Naive thymus-derived CD4-positive, alpha-beta T cell (primary cell): ENCODE data around the gene GFY. TPM values are rescaled to one million over a fixed set of nuclear protein-coding genes. Genes with fewer than 3 reads are reported as not detected.

Source experiments
- ATAC-seq: fragments of 150-1000 bp; cut with Tn5 transposase; 2 replicates; pipeline ENCODE4 v1.10.0; 2021; ENCODE audit warnings: mild to moderate bottlenecking, moderate library complexity
- CTCF ChIA-PET: fragments of 350-600 bp; sonication (Branson Sonifier 250); formaldehyde crosslinking; loops from one replicate; lab custom pipeline; 2021; ENCODE audit warnings: antibody characterized with exemption; lab: Charles Lee
- POLR2A ChIA-PET: fragments of 350-600 bp; sonication (Branson Sonifier 250); formaldehyde crosslinking; loops from one replicate; lab custom pipeline; 2021; ENCODE audit warnings: antibody characterized with exemption, inconsistent platforms; lab: Charles Lee
- DNase-seq, 9 donors: peaks; one replicate each; pipeline versions ENCODE4 v3.0.0 to v3.0.0-alpha.2; 2020 to 2022; ENCODE audit warnings: mixed read lengths in 1 of 9
- H3K27ac ChIP-seq: one replicate; pipeline ENCODE4 v1.7.0; 2013; ENCODE audit warnings: mild to moderate bottlenecking, low read depth, low read length, moderate library complexity
- H3K27me3 ChIP-seq, 2 donors: one replicate each; pipeline ENCODE4 v1.7.0; 2013; ENCODE audit warnings: low read length in 2 of 2, mild to moderate bottlenecking in 2 of 2, moderate library complexity in 2 of 2; ENCODE audit not compliant: control insufficient read depth in 2 of 2, insufficient read depth in 2 of 2
- H3K36me3 ChIP-seq, 3 experiments: 1 replicate in 2 of 3; 2 replicates in 1 of 3; pipeline ENCODE4 v1.7.0; 2013; ENCODE audit warnings: low read length in 3 of 3, mild to moderate bottlenecking in 3 of 3, moderate library complexity in 1 of 3; ENCODE audit not compliant: insufficient read depth in 3 of 3, control insufficient read depth in 2 of 3
- H3K4me1 ChIP-seq, 2 donors: one replicate each; pipeline ENCODE4 v1.7.0; 2013; ENCODE audit warnings: low read length in 2 of 2, mild to moderate bottlenecking in 2 of 2, moderate library complexity in 1 of 2; ENCODE audit not compliant: control insufficient read depth in 2 of 2, insufficient read depth in 2 of 2
- H3K4me3 ChIP-seq: 2 replicates; pipeline ENCODE4 v1.7.0; 2013; ENCODE audit warnings: mild to moderate bottlenecking, low read length
- H3K9me3 ChIP-seq, 3 experiments: 1 replicate in 2 of 3; 2 replicates in 1 of 3; pipeline ENCODE4 v1.7.0; 2013; ENCODE audit warnings: low read length in 3 of 3; ENCODE audit not compliant: control insufficient read depth in 2 of 3
- H3K27ac Mint-ChIP-seq, 9 donors: one replicate each; pipeline ENCODE4 v1.8.0; 2020 to 2022; ENCODE audit warnings: mixed read lengths in 9 of 9, mild to moderate bottlenecking in 8 of 9, moderate library complexity in 5 of 9, inconsistent platforms in 2 of 9
- H3K27me3 Mint-ChIP-seq, 5 donors: one replicate each; pipeline ENCODE4 v1.8.0; 2021 to 2022; ENCODE audit warnings: mixed read lengths in 5 of 5, mild to moderate bottlenecking in 1 of 5
- H3K36me3 Mint-ChIP-seq, 5 donors: one replicate each; pipeline ENCODE4 v1.8.0; 2020 to 2022; ENCODE audit warnings: mixed read lengths in 5 of 5, mild to moderate bottlenecking in 3 of 5, inconsistent platforms in 1 of 5
- H3K4me1 Mint-ChIP-seq, 7 donors: one replicate each; pipeline ENCODE4 v1.8.0; 2020 to 2022; ENCODE audit warnings: mixed read lengths in 7 of 7, mild to moderate bottlenecking in 3 of 7, inconsistent platforms in 1 of 7
- H3K4me3 Mint-ChIP-seq, 10 donors: one replicate each; pipeline ENCODE4 v1.8.0; 2020 to 2022; ENCODE audit warnings: mild to moderate bottlenecking in 10 of 10, mixed read lengths in 10 of 10, moderate library complexity in 6 of 10, inconsistent platforms in 2 of 10
- H3K9me3 Mint-ChIP-seq, 11 donors: one replicate each; pipeline ENCODE4 v1.8.0; 2020 to 2022; ENCODE audit warnings: mixed read lengths in 11 of 11, mild to moderate bottlenecking in 4 of 11, inconsistent platforms in 1 of 11, moderate library complexity in 1 of 11
- intact Hi-C, 2 donors: fragments of 100-400 bp; cut with micrococcal nuclease; formaldehyde crosslinking; loops; one replicate each; pipeline ENCODE4 v1.15.1; 2023
- polyA plus RNA-seq, 2 donors: library from polyadenylated mRNA; unstranded; fragments of 300-500 nt; fragmentation: Illumina TruSeq; gene quantifications; one replicate each; pipeline ENCODE4 v1.2.3, GENCODE V29; 2021
- total RNA-seq, 6 experiments: library from RNA in 5 of 6; stranded (reverse) in 5 of 6; gene quantifications; 1 replicate in 5 of 6; 2 replicates in 1 of 6; pipeline ENCODE4 v1.2.3 and lab custom pipeline; 2021 to 2026

The GFY gene
- total and polyA plus RNA-seq, 7 experiments from 2014 or later, result not detected

GRCh38 chr19:49427855-49428546 lies 2.8 kb downstream of the GFY start:
- Mint-ChIP-seq H3K4me1 (peaks cover 42 to 70% (median 55%) of the 10 kb centered on the region in 7 donors), H3K27me3 (peaks cover 79 to 92% (median 87%) of the 10 kb centered on the region in 5 donors), H3K27ac (peak overlapping the region in 1 of 9 donors; percentile 9), H3K36me3 (peaks cover 0 to 8% (median 0%) of the 10 kb centered on the region in 5 donors), H3K9me3 (peaks cover 0 to 6% (median 0%) of the 10 kb centered on the region in 11 donors), H3K4me3 (peak overlapping the region in 9 of 10 donors; percentile 54 to 66 (median 62))
- intact Hi-C loops, result no loop called here
- POLR2A ChIA-PET, result interaction anchor here (1.6 kb wide), 1 partner anchor 10 kb away, joined by 4 read pairs; no protein-coding TSS in a partner anchor
- DNase-seq, result no peak
- CTCF ChIA-PET, result interaction anchor here (1.0 kb wide), 1 partner anchor 11 kb away, joined by 3 read pairs; no protein-coding TSS in a partner anchor
- peaks cover 20 to 35% of the 10 kb centered on the region in 2 donors for H3K4me1 ChIP-seq
- H3K27ac ChIP-seq, result no peak overlapping the region
- H3K9me3 ChIP-seq, result no peaks in the 10 kb centered on the region
- no peaks in the 10 kb centered on the region for H3K36me3 ChIP-seq
- no peak for ATAC-seq
- peak overlapping the region; percentile 27 for H3K4me3 ChIP-seq
- H3K27me3 ChIP-seq, result peaks cover 13 to 55% of the 10 kb centered on the region in 2 donors

- Mint-ChIP-seq H3K36me3 (peaks cover 0 to 6% (median 0%) of the 10 kb centered on the region in 5 donors), H3K4me3 (peak overlapping the region in 9 of 10 donors; percentile 12 to 72 (median 62)), H3K27ac (no peak overlapping the region), H3K4me1 (peaks cover 39 to 70% (median 54%) of the 10 kb centered on the region in 7 donors), H3K9me3 (peaks cover 0 to 6% (median 0%) of the 10 kb centered on the region in 11 donors), H3K27me3 (peaks cover 80 to 94% (median 87%) of the 10 kb centered on the region in 5 donors)
- ATAC-seq (no peak), DNase-seq (no peak)
- H3K9me3 ChIP-seq, result no peaks in the 10 kb centered on the region
- peaks cover 15 to 57% of the 10 kb centered on the region in 2 donors for H3K27me3 ChIP-seq
- H3K36me3 ChIP-seq, result no peaks in the 10 kb centered on the region
- intact Hi-C loops, result no loop called here
- CTCF ChIA-PET, result interaction anchor here (0.8 to 1.6 kb wide), 2 partner anchors 37 to 39 kb away, joined by 4 to 5 read pairs; no protein-coding TSS in a partner anchor
- no peak overlapping the region for H3K27ac ChIP-seq
- peak overlapping the region; percentile 27 for H3K4me3 ChIP-seq
- POLR2A ChIA-PET, result interaction anchor here (0.6 kb wide), 1 partner anchor 69 kb away, joined by 3 read pairs; no protein-coding TSS in a partner anchor
- H3K4me1 ChIP-seq, result peaks cover 12 to 32% of the 10 kb centered on the region in 2 donors
Measured at GRCh38 chr19:49428547-49429451, 3.6 kb downstream of the GFY start.

GRCh38 chr19:49430172-49430677 lies 5.0 kb downstream of the GFY start:
- intact Hi-C loops, result loop anchor here (1.0 kb wide), 1 partner anchor 38 kb away; no protein-coding TSS in a partner anchor
- no peak for DNase-seq
- peaks cover 36 to 59% (median 44%) of the 10 kb centered on the region in 7 donors for H3K4me1 Mint-ChIP-seq

GRCh38 chr19:49430678-49431329 lies 5.6 kb downstream of the GFY start:
- H3K27me3 Mint-ChIP-seq, result peaks cover 79 to 96% (median 85%) of the 10 kb centered on the region in 5 donors
- DNase-seq (no peak), ATAC-seq (peak; percentile 54)
- POLR2A ChIA-PET, result interaction anchor here (1.1 to 1.3 kb wide), 2 partner anchors 39 to 96 kb away, joined by 3 read pairs; partner anchors contain the start of gene CD37
- peaks cover 0 to 5% (median 0%) of the 10 kb centered on the region in 11 donors for H3K9me3 Mint-ChIP-seq
- Histone ChIP-seq H3K4me3 (no peak overlapping the region), H3K9me3 (no peaks in the 10 kb centered on the region), H3K4me1 (peaks cover 7 to 27% of the 10 kb centered on the region in 2 donors), H3K27ac (no peak overlapping the region), H3K36me3 (no peaks in the 10 kb centered on the region), H3K27me3 (peaks cover 15 to 53% of the 10 kb centered on the region in 2 donors)
- CTCF ChIA-PET, result no interaction called here
- peak overlapping the region in 3 of 10 donors; percentile 23 to 32 (median 25) for H3K4me3 Mint-ChIP-seq
- intact Hi-C loops, result loop anchor here (1.0 kb wide), 1 partner anchor 39 kb away; no protein-coding TSS in a partner anchor
- peak overlapping the region in 1 of 9 donors; percentile 11 for H3K27ac Mint-ChIP-seq
- H3K4me1 Mint-ChIP-seq, result peaks cover 33 to 53% (median 39%) of the 10 kb centered on the region in 7 donors
- peaks cover 0 to 4% (median 0%) of the 10 kb centered on the region in 5 donors for H3K36me3 Mint-ChIP-seq

More at GRCh38 chr19:49430172-49430677, 5.0 kb downstream of the GFY start:
- POLR2A ChIA-PET, result interaction anchor here (0.7 to 1.3 kb wide), 2 partner anchors 39 to 294 kb away, joined by 3 read pairs; no protein-coding TSS in a partner anchor
- H3K4me3 ChIP-seq, result no peak overlapping the region
- no peak overlapping the region for H3K27ac ChIP-seq
- no peaks in the 10 kb centered on the region for H3K36me3 ChIP-seq
- peaks cover 0 to 5% (median 0%) of the 10 kb centered on the region in 11 donors for H3K9me3 Mint-ChIP-seq
- H3K9me3 ChIP-seq, result no peaks in the 10 kb centered on the region
- peaks cover 79 to 96% (median 85%) of the 10 kb centered on the region in 5 donors for H3K27me3 Mint-ChIP-seq
- H3K27me3 ChIP-seq, result peaks cover 15 to 58% of the 10 kb centered on the region in 2 donors
- H3K4me3 Mint-ChIP-seq, result peak overlapping the region in 2 of 10 donors; percentile 2 to 30
- H3K4me1 ChIP-seq, result peaks cover 7 to 27% of the 10 kb centered on the region in 2 donors
- ATAC-seq, result no peak
- CTCF ChIA-PET, result interaction anchor here (1.6 kb wide), 1 partner anchor 39 kb away, joined by 5 read pairs; no protein-coding TSS in a partner anchor
- H3K36me3 Mint-ChIP-seq, result peaks cover 0 to 4% (median 0%) of the 10 kb centered on the region in 5 donors
- peak overlapping the region in 1 of 9 donors; percentile 77 for H3K27ac Mint-ChIP-seq

- Mint-ChIP-seq H3K27me3 (peaks cover 79 to 96% (median 85%) of the 10 kb centered on the region in 5 donors), H3K9me3 (peaks cover 0 to 5% (median 0%) of the 10 kb centered on the region in 11 donors), H3K36me3 (peaks cover 0 to 4% (median 0%) of the 10 kb centered on the region in 5 donors), H3K4me3 (peak overlapping the region in 1 of 10 donors; percentile 23), H3K4me1 (peaks cover 35 to 54% (median 38%) of the 10 kb centered on the region in 7 donors), H3K27ac (no peak overlapping the region)
- intact Hi-C loops, result no loop called here
- Histone ChIP-seq H3K9me3 (no peaks in the 10 kb centered on the region), H3K27ac (no peak overlapping the region), H3K36me3 (no peaks in the 10 kb centered on the region), H3K4me1 (peaks cover 7 to 30% of the 10 kb centered on the region in 2 donors), H3K27me3 (peaks cover 13 to 50% of the 10 kb centered on the region in 2 donors), H3K4me3 (no peak overlapping the region)
- DNase-seq (no peak), ATAC-seq (peak; percentile 36)
- POLR2A ChIA-PET, result interaction anchor here (1.1 kb wide), 1 partner anchor 96 kb away, joined by 3 read pairs; the partner anchor contains the start of gene CD37
- CTCF ChIA-PET, result no interaction called here
Measured at GRCh38 chr19:49431330-49431749, 6.2 kb downstream of the GFY start.
